ENCODE results near the gene WDR37.

Gene WDR37

DNA sequence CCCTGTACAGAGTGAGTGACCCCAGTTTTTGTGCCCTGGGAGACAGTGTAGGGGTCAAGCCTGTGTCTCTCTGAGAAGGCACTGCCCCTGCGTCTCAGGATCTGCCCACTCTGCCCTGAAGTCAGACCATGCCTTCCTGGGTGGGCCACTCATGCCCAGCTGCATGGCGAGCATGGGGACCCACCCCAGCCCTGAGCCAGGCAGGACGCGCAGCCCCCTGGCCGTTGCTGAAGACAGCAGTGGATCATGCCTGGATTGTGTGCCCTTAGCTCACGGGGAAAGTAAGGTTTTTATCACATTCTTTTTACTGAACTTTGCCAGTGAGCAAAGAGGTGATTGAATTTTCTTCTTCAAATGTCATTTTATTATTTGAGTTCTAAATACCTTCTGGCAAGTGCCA is 66.2 kb downstream of the WDR37 start:
- in situ Hi-C loops (cut with MboI; ENCODE audit: low sequenced_read_pairs): no loop called here

DNA sequence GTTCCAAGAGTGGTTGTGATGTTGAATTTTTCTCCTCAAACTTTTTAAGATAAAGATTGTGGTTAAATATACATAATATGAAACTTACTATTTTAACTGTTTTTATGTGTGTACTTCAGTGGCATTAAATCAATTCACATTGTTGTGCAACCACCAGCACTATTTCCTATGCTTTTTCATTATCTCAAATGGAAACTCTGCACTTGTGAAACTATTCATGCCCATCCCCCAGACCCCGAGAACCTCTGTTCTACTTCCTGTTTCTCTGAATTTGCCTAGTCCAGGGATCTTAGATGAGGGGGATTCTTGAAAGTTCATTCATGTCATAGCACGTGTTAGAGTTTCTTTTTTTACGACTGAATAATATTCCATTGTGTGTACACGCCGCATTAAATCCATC is 67.0 kb downstream of the WDR37 start:
- in situ Hi-C loops (cut with MboI; ENCODE audit: low sequenced_read_pairs): no loop called here

DNA sequence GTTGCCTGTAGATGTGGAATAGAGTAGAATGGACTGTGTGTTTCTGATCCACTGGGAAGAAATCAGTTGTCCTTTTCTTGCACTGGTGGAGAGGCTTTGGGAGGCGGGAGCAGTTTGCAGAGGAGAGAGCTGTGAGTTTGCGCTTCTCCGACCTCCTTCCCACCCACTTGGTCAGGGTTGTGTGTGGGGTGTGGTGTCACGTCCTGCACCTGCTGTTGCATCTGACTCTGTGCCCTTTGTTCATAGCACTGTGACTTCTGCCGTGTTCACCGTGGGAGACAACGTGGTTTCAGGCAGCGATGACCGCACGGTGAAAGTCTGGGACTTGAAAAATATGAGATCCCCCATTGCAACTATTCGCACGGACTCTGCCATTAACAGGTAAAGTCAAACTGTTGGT is 67.8 kb downstream of the WDR37 start:
- in situ Hi-C loops (cut with MboI; ENCODE audit: low sequenced_read_pairs): no loop called here

DNA sequence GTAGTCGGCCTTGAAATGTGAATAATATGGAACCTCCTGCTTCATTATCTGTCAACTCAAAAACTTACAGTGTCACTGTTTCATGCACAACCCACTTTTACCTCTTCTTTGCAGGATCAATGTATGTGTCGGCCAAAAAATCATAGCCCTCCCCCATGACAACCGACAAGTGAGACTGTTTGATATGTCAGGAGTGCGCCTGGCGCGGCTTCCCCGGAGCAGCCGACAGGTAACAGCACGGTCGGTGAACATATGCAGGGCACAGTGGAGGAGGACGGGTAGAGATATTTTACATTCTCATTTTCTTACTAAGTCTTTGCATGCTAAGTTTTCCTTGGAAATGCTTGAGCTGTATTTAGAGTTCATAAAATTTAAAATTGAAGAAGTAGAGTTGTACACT is 68.6 kb downstream of the WDR37 start:
- in situ Hi-C loops (cut with MboI; ENCODE audit: low sequenced_read_pairs): no loop called here

DNA sequence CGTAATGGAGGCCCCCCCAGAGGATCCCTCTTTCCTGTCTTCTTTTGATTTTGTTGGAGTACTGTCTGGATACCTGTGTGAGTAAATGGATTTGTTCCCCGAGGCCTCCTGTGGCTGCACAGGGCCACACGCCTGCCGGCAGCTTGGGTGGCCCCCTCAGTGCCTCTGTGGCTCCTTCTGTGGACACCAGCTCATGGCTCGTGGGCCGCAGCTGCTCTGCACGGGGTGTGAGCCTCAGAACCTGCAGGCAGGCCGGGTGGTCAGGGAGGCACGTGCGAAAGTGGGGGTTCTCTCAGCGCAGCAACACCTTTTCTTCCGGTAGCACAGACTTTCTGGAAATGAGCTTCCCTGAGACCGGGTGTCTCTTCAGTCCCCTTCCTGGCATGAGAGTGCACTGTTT is 70.3 kb downstream of the WDR37 start:
- in situ Hi-C loops (cut with MboI; ENCODE audit: low sequenced_read_pairs): no loop called here

DNA sequence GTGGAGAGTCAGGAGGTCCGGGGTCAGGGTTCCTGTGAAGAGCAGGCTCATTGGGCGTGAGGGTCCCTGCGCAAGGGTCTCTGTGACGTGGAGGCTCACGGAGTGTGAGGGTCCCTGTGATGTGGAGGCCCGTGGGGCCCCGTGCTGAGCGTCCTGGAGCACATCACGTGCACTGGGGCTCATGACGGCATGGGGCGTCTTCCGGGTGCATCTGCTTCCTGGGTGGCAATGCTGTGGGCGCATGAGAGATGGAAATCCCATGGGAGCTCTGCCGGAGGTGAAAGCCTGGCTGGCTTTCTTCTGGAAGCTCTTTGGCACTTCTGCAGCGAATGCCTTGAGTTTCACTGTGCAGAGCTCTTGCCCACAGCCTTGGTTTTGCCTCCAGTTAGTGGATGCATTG is 71.4 kb downstream of the WDR37 start:
- in situ Hi-C loops (cut with MboI; ENCODE audit: low sequenced_read_pairs): no loop called here

DNA sequence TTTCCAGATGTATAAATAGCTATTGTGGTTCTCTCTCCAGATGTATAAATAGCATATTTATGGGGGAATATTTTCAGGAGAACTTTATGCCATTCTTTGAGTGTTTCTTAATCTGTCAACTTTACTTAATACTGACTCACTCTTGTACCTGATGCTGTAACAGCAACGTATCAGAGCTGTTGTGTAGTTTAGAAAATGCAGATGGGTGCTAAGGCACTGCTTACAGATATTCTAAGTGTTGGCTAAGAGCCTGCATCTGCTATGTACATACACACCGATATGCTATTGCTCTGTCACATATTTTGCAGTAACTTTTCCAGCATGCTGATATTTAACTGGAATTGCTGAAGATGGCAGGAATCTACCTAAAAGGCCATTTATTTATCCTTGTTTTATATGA is 71.9 kb downstream of the WDR37 start:
- in situ Hi-C loops (cut with MboI; ENCODE audit: low sequenced_read_pairs): no loop called here

DNA sequence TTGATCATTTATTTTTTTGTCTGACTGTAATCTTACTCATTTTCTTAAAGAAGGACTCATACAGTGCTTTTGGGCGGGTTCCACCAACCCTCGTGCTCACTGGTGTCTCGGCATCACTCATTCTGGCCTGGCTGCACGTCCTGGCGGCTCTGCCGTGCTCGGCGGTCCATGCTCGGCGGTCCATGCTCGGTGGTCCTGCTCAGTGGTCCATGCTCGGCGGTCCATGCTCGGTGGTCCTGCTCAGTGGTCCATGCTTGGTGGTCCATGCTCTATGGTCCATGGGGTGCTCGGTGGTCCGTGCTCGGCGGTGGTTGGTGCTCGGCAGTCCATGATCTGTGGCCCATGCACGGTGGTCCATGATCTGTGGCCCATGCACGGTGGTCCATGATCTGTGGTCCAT is 72.5 kb downstream of the WDR37 start:
- in situ Hi-C loops (cut with MboI; ENCODE audit: low sequenced_read_pairs): no loop called here

DNA sequence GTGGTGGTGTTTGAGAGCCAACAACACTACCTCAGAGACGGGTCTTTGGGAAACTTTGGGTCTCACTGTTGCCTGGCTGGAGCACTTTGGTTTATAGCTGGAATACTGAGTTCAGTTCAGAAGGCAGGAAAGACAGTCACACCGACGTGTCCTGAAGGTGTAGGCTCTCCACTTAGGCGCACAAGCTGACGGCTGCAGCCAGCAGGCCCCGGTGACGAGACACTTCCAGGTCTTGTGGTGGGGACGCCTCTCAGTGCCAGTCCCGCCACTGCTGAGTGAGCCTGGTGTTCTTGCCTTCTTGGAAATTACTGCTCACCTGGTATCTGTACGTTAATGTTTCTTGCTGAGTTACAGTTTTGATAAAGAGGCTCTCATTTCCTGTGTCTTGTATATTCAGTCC is 74.0 kb downstream of the WDR37 start:
- in situ Hi-C loops (cut with MboI; ENCODE audit: low sequenced_read_pairs): no loop called here

DNA sequence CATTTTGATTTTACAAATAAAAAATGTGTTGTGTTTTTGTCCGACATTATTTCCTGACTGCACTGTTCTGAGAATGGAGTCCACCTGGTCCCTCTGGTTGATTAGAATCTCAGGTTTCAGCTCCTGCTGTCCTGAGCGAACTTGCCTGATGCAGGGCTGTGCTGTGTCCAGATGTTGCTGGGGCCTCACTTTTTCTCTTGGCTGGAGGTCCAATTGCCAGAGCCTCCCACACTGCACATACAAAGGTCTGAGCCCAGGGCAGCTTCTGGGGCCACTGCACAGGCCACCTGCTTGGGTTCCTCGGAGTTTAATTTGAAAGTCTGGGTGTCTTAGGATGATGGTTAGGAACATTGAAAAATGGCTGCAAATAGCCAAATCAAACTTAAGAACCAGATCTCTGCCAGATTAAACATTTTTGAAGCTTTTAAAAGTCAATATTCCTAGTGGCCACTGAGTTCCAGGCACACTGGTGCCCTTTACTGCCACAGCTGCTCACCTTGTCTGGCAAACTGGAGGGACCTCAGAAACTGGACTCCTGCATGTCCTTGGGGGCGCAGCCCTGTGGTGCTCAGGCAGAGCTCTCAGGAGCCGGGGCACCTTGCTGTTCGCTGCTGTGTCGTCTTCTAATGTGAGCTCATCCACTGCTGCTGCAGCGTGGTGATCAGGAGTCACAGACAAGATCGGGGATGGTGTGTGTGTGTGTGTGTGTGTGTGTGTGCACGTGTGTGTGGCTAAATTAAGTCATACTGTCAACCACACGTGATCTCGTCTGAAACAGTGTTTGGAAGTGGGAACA is 75.0 kb downstream of the WDR37 start:
- in situ Hi-C loops (cut with MboI; ENCODE audit: low sequenced_read_pairs): no loop called here

DNA sequence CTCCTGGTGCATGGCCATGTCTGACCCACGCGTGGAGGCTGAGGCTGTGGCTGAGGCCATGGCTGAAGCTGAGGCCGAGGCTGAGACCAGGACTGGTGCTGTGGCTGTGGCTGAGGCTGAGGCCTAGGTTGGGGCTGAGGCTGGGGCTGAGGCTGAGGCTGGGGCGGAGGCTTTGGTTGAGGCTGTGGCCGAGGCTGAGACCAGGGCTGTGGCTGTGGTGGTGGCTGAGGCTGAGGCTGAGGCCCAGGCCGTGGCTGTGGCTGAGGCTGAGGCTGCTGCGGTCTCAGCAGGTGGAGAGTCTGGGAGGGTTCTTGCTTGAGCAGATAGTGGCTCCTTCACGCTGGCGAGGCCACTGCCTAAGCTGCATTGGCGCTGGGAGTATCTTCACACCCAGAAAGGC is 76.4 kb downstream of the WDR37 start:
- in situ Hi-C loops (cut with MboI; ENCODE audit: low sequenced_read_pairs): no loop called here

DNA sequence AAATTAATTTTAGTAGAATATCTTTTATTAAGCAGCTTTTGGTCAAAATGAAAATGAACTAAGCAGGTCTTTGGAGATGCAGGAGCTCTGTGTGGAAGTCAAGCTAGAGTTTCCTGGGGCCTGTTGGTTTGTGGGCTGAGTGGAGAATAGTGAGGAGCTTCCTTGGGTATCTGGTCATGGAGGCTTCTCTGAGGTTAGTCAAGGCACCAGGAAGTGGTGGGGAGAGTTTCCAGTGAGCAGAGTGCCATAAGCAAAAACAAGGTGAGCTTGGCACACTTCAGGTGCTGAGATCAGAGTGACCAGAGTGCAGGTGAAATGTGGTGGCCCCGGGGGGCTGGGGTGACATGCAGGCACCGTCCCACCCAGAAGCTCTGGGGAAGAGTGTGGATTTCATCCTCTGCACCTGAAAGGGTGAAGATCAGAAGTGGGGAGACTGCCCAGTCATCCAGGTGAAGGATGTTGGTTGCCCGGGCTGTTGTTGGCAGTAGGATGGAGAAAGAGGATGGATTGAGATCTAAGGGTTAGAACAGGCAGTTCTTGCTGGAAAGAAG is 77.4 kb downstream of the WDR37 start:
- in situ Hi-C loops (cut with MboI; ENCODE audit: low sequenced_read_pairs): no loop called here

DNA sequence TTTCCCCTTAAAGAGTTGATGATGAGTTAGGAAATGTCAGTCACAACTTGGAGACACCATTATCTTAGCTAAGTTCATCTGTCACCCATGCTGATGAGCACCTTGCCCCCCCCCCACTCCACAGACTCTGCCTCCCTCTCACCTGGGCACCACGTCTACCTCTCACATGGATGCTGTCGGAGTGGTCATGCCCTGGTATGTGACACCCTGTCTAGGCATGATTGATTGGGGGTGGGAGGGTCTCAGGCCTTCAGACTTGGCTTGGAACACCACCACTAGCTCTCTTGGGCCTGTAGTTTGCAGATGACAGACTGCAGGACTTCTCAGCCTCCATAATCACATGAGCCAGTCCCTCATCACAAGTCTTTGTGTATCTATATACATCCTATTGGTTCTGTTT is 78.0 kb downstream of the WDR37 start:
- in situ Hi-C loops (cut with MboI; ENCODE audit: low sequenced_read_pairs): no loop called here

DNA sequence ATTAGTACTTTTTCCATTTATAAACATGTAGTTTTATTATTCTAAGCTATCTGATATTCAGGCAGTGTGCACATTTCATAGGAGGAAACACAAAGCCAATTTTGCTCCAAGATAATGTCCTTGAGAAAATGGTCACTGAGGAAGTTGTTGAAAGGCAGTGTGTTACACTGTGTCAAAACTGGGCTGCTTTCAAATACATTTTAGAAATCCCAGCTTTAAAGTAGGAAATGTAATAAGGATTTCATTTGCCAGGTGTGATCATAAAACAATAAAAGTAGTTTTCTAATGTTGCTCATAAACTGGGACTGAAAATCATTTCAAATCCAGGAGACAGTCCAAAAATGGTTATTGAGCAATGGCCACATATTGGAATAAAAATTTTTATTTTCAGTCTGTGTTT is 80.1 kb downstream of the WDR37 start:
- in situ Hi-C loops (cut with MboI; ENCODE audit: low sequenced_read_pairs): no loop called here

DNA sequence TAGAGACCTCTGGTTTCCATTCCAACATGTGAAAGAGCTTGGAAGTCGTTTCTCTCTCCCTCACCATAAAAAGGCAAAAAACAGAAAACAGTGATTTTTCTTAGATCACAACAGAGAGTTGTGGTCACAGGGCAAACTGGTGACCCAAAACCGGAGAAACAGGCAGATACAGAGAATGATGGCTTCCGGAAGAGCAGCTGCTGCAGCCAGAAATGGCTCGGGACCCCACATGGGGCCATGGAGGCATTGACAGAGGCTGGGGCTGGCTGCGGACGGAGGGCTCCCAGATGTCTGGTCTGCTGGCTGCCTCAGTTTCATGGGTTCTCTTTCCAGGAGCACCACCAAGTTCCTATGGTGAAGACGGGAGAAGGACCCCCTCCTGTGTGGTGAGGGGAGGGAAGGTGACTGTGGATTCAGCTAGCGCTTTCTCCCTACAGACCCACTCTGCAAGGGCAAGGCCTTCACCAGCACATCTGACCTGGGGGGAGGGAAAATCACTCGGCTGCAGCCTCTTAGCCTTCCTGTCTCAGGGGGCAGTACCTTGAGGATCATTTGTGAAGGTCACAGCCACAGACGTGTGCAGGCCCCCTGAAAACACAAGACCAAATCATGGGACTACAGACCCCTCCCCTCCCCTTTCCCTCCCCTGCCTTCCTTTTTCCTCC is 81.4 kb downstream of the WDR37 start:
- in situ Hi-C loops (cut with MboI; ENCODE audit: low sequenced_read_pairs): no loop called here

DNA sequence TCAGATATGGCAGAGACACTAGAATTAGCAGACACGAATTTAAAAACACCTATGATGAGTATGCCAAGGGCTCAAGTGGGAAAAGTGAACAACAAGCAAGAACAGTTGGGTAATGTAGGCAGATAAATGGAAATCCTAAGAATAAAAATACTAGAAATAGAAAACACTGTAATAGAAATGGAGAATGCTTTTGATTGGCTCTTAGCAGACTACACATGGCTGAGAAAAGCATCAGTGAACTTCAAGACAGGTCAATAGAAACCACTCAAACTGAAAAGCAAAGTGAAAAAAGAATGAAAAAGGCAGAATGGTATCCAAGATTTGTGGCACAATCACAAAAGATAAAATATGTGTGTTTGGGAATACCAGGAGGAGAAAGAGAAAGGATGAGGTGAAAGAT is 82.3 kb downstream of the WDR37 start:
- in situ Hi-C loops (cut with MboI; ENCODE audit: low sequenced_read_pairs): no loop called here

DNA sequence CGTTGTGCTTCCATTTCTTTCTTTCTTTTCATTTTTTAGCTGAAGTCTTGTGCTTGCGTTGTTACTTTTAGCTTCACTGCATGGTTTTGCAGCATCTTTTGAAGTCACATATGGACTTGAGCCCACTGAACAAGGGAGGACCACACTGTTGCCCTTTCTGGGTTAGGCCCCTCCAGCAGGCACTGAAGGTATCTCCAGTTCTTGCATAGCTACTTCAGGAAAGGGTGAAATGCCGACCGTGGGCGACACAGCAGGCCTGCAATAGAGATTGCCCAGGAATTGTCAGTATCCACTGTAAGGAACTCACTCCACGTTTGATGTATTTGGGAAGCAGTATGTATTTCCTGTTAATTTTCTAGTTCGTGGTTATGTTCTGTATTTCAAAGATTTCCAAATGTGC is 85.1 kb downstream of the WDR37 start:
- in situ Hi-C loops (cut with MboI; ENCODE audit: low sequenced_read_pairs): no loop called here

DNA sequence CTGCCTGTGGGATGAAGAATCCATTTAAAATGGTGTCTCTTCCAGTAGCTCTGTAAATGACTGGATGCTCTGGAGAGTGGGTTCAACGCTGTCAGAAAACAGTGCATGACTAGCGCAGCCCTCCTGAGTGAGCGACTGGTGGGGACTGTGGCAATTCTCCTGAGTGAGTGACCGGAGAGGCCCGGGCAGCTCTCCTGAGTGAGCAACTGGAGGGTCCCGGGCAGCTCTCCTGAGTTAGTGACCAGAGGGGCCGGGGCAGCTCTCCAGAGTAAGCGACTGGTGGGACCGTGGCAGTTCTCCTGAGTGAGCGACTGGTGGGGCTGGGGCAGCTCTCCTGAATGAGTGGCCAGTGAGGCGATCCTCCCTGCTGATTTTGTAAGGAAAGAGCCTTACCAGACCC is 85.5 kb downstream of the WDR37 start:
- in situ Hi-C loops (cut with MboI; ENCODE audit: low sequenced_read_pairs): no loop called here

DNA sequence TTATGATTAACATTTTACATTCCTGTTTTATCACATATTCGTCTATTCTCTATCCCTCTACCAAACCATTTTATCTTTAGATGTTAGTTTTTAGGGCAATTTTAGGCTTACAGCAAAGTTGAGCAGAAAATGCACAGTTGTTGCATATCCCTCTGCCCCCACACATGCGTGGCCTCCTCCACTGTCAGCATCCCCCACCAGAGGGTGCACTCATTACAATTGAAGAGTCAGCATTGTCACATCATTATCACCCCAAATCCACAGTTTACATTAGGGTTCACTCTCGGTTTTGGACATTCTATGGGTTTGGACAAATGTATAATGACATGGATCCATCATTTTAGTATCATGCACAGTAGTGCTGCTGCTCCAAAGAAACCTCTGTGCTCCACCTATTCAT is 86.4 kb downstream of the WDR37 start:
- in situ Hi-C loops (cut with MboI; ENCODE audit: low sequenced_read_pairs): no loop called here

DNA sequence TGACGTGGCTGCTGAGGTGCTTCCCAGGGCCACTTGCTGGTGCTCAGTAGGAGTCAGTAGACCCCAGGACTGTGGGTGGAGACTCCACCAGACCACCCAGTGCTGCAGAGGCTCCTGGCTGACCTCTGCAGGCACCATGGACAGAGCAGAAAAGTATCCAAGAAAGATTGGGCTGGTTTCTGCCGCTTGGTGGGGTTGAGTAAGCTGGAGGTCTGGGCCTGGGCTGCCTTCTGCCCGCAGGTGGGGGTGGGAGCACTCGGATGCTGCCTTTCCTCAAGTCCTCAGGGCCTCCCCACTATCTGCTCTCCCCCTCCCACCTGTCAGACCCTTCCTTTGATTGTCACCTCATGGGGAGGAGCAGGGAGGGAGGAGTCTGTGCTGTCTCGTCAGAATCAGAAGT is 91.6 kb downstream of the WDR37 start:
- in situ Hi-C loops (cut with MboI; ENCODE audit: low sequenced_read_pairs): no loop called here

DNA sequence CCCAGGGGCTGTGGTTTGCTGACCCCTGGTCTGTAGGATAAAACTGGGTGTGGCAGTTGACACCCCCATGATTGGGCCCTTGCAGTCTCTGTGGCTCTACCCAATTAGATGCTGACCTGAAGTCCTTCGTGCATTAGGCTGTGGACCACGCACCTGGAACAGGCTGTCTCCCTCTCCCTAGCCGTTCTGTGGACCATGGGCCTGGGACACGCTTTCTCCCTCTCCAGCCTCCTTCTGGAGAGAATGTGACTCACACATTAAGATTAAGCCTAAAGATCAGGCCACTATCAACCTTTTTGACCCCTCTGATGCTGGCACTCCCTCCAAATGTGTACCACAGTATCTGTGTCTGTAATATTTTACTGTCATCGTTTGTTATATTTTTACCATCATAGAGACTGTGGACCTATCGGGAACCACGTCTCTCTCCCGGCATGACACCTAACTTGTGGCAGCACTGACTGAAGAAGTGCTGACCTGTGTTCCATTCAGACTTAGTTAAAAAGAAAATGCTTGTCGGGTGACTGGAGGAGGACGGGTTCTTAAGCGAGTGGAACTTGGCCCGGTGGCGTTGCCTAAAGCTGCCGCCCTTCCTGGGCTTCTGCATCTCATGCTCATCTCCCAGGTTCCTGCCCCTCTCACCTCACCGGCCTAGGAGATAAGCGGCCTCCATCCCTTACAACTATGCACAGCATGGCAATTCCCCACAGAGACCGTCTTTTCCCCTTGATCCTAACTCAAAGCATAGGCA is 92.8 kb downstream of the WDR37 start:
- in situ Hi-C loops (cut with MboI; ENCODE audit: low sequenced_read_pairs): no loop called here
